PC-9 (cell line): Measurements from ENCODE around the gene MAST4. TPM values are rescaled to one million over a fixed set of nuclear protein-coding genes. Genes with fewer than 3 reads are reported as not detected.

Experiments
- BruUV-seq: library from RNA; stranded (reverse); fragments of 400-500 nt; replicated peaks from 2 replicates; lab custom pipeline; 2021; lab: Mats Ljungman, UMichigan
- CTCF ChIA-PET: fragments of 300-600 bp; sonication (Branson Sonifier 250); formaldehyde crosslinking; loops from one replicate; lab custom pipeline; 2022; ENCODE audit warnings: antibody characterized with exemption; lab: Charles Lee
- POLR2A ChIA-PET: fragments of 300-600 bp; sonication (Branson Sonifier 250); formaldehyde crosslinking; loops from one replicate; lab custom pipeline; 2022; ENCODE audit warnings: antibody characterized with exemption; ENCODE audit not compliant: unreplicated experiment; lab: Charles Lee
- DNase-seq, 2 experiments: peaks; one replicate each; pipeline versions ENCODE4 v3.0.0 to v3.0.0-alpha.2; 2015 to 2022; ENCODE audit warnings: mixed read lengths in 1 of 2
- H2AFZ ChIP-seq: fragments of 200-600 bp; sonication (generic); 2 replicates; pipeline ENCODE4 v1.8.1; 2017; ENCODE audit warnings: antibody characterized with exemption
- H3F3A ChIP-seq: fragments of 200-600 bp; sonication (generic); 2 replicates; pipeline ENCODE4 v1.8.1; 2017; ENCODE audit warnings: antibody characterized with exemption, mild to moderate bottlenecking, low read depth; ENCODE audit not compliant: insufficient read depth
- H3K27ac ChIP-seq: fragments of 200-600 bp; sonication (generic); 2 replicates; pipeline ENCODE4 v1.6.1; 2016; ENCODE audit warnings: mixed run types
- H3K27me3 ChIP-seq: fragments of 200-600 bp; sonication (generic); 2 replicates; pipeline ENCODE4 v1.6.1; 2016; ENCODE audit warnings: low read depth, mixed run types; ENCODE audit not compliant: insufficient read depth
- H3K36me3 ChIP-seq: fragments of 200-600 bp; sonication (generic); 2 replicates; pipeline ENCODE4 v1.6.1; 2016; ENCODE audit warnings: low read depth, mixed run types
- H3K4me1 ChIP-seq: fragments of 200-600 bp; sonication (generic); replicated peaks from 2 replicates; pipeline ENCODE4 v1.6.1; 2016; ENCODE audit warnings: mixed run types; ENCODE audit not compliant: insufficient read depth
- H3K4me2 ChIP-seq: fragments of 200-600 bp; sonication (generic); 2 replicates; pipeline ENCODE4 v1.6.1; 2017; ENCODE audit warnings: mixed run types
- H3K4me3 ChIP-seq: fragments of 200-600 bp; sonication (generic); 2 replicates; pipeline ENCODE4 v1.6.1; 2016; ENCODE audit warnings: mixed run types
- H3K79me2 ChIP-seq: fragments of 200-600 bp; sonication (generic); 2 replicates; pipeline ENCODE4 v1.6.1; 2017; ENCODE audit warnings: low read depth, mixed run types
- H3K9me2 ChIP-seq: fragments of 200-600 bp; sonication (generic); 2 replicates; pipeline ENCODE4 v1.8.1; 2017; ENCODE audit warnings: mild to moderate bottlenecking; ENCODE audit not compliant: insufficient read depth
- H3K9me3 ChIP-seq: fragments of 200-600 bp; sonication (generic); 2 replicates; pipeline ENCODE4 v1.8.1; 2016; ENCODE audit warnings: low read depth; ENCODE audit not compliant: insufficient read depth
- H4K20me1 ChIP-seq: fragments of 200-600 bp; sonication (generic); 2 replicates; pipeline ENCODE4 v1.8.1; 2017; ENCODE audit not compliant: insufficient read depth
- EZH2 ChIP-seq: fragments of 200-600 bp; sonication (generic); IDR thresholded peaks from 2 replicates; pipeline ENCODE4 v1.8.0; 2017; ENCODE audit warnings: antibody characterized with exemption, low read depth
- intact Hi-C: fragments of 100-400 bp; cut with micrococcal nuclease; formaldehyde crosslinking; loops from one replicate; pipeline ENCODE4 v1.10.0; 2022; ENCODE audit not compliant: unreplicated experiment
- total RNA-seq: library from RNA; stranded (reverse); gene quantifications from 2 replicates; pipeline ENCODE4 v1.2.3, GENCODE V29; 2021
- TF ChIP-seq, protein P1 (sequence below): fragments of 200-600 bp; sonication (generic); conservative IDR thresholded peaks from 2 replicates; pipeline ENCODE4 v1.6.1; 2017; ENCODE audit warnings: mixed run types, antibody characterized with exemption, mild to moderate bottlenecking, moderate library complexity

The MAST4 gene
- total RNA-seq, 1 experiment from 2014 or later = 19.3 TPM

DNA sequence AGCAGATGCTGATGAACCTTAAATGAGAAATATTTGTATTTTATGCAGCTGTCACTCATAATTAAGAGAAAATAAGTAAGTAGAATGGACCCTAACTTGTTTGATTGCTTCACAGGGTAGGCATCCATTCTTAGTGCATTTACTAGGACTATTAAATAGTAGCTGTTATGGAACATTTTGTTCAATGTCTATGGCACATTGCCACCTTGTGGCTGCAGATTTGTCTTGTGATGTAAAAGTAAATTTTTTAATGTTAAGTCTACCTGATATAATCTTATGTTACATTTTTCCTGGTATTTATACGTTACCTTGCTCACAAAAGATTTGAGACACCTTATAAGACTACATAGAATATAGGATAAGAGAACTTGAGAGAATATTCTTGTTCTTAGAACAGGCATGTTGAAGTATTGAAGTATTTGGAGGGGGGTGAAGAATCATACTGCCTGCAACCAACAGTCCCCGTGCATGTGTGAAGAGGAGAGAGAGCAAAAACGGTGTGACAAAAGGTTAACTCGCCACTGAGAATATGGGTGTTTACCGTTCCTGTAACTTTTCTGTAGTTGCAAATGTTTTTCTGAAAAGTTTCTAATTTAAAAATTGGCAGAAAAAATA lies 161.1 kb downstream of the MAST4 start:
- Histone ChIP-seq H3K27ac (no peak overlapping the region), H3F3A (no peaks in the 10 kb centered on the region), H3K4me2 (no peak overlapping the region), H3K9me3 (no peaks in the 10 kb centered on the region), H4K20me1 (no peaks in the 10 kb centered on the region), H2AFZ (no peak overlapping the region), H3K36me3 (no peaks in the 10 kb centered on the region), H3K79me2 (no peaks in the 10 kb centered on the region), H3K4me3 (no peak overlapping the region), H3K27me3 (0 out of 2 replicates have a peak, but pooled peaks cover 12% of the 10 kb centered on the region), H3K9me2 (no peaks in the 10 kb centered on the region), H3K4me1 (no peaks in the 10 kb centered on the region)
- intact Hi-C loops = loop anchor here (1.0 to 2.0 kb wide), 3 partner anchors 450 to 587 kb away; no protein-coding TSS in a partner anchor
- ChIA-PET CTCF (interaction anchor here (0.5 to 1.3 kb wide), 5 partner anchors 40 to 488 kb away, joined by 3 to 9 read pairs (median 5); no protein-coding TSS in a partner anchor), POLR2A (no interaction called here)
- BruUV-seq = no TSS peak
- peak in 1 of 2 experiments; percentile 20 for DNase-seq
- TF ChIP-seq, protein P1, sequence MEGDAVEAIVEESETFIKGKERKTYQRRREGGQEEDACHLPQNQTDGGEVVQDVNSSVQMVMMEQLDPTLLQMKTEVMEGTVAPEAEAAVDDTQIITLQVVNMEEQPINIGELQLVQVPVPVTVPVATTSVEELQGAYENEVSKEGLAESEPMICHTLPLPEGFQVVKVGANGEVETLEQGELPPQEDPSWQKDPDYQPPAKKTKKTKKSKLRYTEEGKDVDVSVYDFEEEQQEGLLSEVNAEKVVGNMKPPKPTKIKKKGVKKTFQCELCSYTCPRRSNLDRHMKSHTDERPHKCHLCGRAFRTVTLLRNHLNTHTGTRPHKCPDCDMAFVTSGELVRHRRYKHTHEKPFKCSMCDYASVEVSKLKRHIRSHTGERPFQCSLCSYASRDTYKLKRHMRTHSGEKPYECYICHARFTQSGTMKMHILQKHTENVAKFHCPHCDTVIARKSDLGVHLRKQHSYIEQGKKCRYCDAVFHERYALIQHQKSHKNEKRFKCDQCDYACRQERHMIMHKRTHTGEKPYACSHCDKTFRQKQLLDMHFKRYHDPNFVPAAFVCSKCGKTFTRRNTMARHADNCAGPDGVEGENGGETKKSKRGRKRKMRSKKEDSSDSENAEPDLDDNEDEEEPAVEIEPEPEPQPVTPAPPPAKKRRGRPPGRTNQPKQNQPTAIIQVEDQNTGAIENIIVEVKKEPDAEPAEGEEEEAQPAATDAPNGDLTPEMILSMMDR = peak; percentile 67
- no peak for TF ChIP-seq EZH2

DNA sequence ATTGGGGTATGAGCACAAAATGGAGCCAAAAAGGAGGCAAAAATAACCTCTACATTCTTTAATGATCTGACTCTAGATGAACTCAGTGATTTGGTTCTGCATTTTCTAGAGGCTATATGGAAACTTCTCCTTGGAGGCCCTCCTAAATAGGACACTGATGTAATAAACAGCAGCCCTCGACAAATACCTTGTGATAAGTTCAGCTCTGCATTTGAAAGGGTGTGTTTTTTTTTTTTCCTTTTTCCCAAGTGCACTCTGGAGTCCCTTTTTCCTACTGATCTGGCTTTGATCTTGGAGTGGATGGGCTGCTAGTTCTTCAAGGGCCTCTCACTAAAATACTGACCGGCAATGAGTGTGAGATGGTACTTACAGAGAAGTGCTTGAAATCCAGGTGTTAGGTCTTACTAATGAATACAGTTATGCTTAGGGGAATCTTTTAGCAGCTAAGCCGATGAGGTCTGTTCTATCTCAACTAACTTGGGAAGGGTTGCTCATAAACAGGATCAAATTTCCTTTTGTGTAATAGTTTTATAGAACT lies 161.7 kb downstream of the MAST4 start:
- Histone ChIP-seq H3K9me3 (no peaks in the 10 kb centered on the region), H4K20me1 (no peaks in the 10 kb centered on the region), H3K79me2 (no peaks in the 10 kb centered on the region), H2AFZ (no peak overlapping the region), H3K4me3 (no peak overlapping the region), H3K27ac (no peak overlapping the region), H3K4me2 (no peak overlapping the region), H3K27me3 (0 out of 2 replicates have a peak, but pooled peaks cover 12% of the 10 kb centered on the region), H3K4me1 (no peaks in the 10 kb centered on the region), H3K36me3 (no peaks in the 10 kb centered on the region), H3F3A (no peaks in the 10 kb centered on the region), H3K9me2 (no peaks in the 10 kb centered on the region)
- ChIA-PET CTCF (interaction anchor here (0.5 to 1.3 kb wide), 4 partner anchors 40 to 487 kb away, joined by 4 to 9 read pairs (median 5); no protein-coding TSS in a partner anchor), POLR2A (no interaction called here)
- TF ChIP-seq, protein P1 = no peak
- no peak for TF ChIP-seq EZH2
- no peak for DNase-seq
- BruUV-seq = no TSS peak
- intact Hi-C loops = loop anchor here (1.0 to 2.0 kb wide), 3 partner anchors 451 to 587 kb away; no protein-coding TSS in a partner anchor

DNA sequence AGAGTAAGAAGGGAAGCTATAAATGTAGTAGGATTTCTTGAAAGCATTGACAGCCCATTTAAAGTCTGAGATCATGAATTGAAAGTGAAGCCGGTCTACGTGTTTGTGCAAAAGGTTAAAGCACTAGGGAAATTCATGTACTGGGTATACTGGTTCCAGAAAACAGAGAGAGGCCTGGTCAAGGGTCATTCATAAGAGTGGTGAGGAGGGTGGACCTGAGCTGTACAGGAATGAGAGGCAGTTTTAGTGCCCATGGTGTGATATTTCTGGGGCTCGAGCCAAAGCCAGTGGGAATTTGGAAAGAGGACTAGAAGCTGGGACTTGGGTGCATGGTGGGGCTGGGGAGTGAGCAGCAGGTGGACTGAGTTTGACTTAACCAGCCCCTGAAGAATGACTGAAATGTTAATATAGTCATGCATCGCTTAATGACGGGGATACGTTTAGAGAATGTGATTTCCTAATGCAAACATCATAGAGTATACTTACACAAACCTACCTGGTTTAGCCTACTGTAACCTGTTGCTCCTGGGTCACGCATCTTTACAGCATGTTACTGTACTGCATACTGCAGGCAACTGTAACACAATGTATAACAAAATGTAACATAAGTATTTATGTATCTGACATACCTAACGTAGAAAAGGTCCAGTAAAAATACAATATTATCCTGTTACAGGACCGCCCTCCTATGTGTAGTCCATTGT lies 173.0 kb downstream of the MAST4 start:
- H3F3A ChIP-seq = no peaks in the 10 kb centered on the region
- BruUV-seq = no TSS peak
- no peak for TF ChIP-seq EZH2
- TF ChIP-seq, protein P1 = no peak
- no peaks in the 10 kb centered on the region for H3K4me1 ChIP-seq
- no peak for DNase-seq
- no peaks in the 10 kb centered on the region for H4K20me1 ChIP-seq
- POLR2A ChIA-PET = no interaction called here
- H3K79me2 ChIP-seq = no peaks in the 10 kb centered on the region
- intact Hi-C loops = no loop called here
- H3K27ac ChIP-seq = no peak overlapping the region
- H3K4me2 ChIP-seq = no peak overlapping the region
- H3K27me3 ChIP-seq = no peaks in the 10 kb centered on the region
- H2AFZ ChIP-seq = no peak overlapping the region
- CTCF ChIA-PET = no interaction called here
- no peaks in the 10 kb centered on the region for H3K36me3 ChIP-seq
- H3K9me2 ChIP-seq = no peaks in the 10 kb centered on the region; the same call in 1 of the 2 replicates
- no peaks in the 10 kb centered on the region for H3K9me3 ChIP-seq
- no peak overlapping the region for H3K4me3 ChIP-seq
